ENCODE measurements around the gene SSBP1. TPM values are rescaled to one million over a fixed set of nuclear protein-coding genes. Genes with fewer than 3 reads are reported as not detected.

Gene SSBP1
- total and polyA plus RNA-seq, 4 donors, result 68.0 to 147 (median 80.1) TPM

DNA sequence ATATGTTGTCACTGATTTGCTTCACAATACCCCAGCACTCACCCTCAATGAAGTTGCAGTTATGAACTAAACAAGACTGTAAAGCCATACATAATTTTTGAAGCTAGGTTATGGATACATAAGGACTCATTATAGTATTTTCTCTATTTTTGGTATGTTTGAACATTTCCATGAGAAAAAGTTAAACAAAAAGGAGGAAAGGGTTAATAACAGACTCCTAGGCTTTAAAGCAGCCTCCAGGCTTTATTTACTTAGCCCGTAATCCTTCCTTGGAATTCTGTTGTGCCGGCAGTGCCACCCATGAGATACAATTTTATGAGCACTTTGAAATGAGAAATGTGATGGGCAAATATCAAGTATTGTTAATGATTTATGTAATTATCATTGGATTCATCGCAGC lies 34.0 kb upstream of the SSBP1 start:
- Histone ChIP-seq H3K36me3 (ENCODE audit: control insufficient read depth in 4 of 4, insufficient read depth in 3 of 4, low read depth in 1 of 4, low read length in 3 of 4) (no peaks in the 10 kb centered on the region), H3K9ac (ENCODE audit: low read depth in 1 of 2, low read length in 2 of 2) (no peak overlapping the region), H3K27ac (ENCODE audit: low read depth in 1 of 2, low read length in 2 of 2) (no peak overlapping the region), H3K4me3 (ENCODE audit: low read depth in 1 of 3, low read length in 3 of 3) (no peak overlapping the region), H3K4me1 (ENCODE audit: control insufficient read depth in 4 of 4, insufficient read depth in 4 of 4, low read length in 3 of 4) (peaks cover 0 to 20% (median 13%) of the 10 kb centered on the region in 4 donors), H3K9me3 (ENCODE audit: control insufficient read depth in 4 of 4, low read length in 3 of 4) (no peaks in the 10 kb centered on the region), H3K27me3 (ENCODE audit: control insufficient read depth in 4 of 4, insufficient read depth in 4 of 4, low read length in 3 of 4) (no peaks in the 10 kb centered on the region)
- 74% methylated on average over 3 of the region's 3 CpGs for WGBS
- no peak for DNase-seq (ENCODE audit: low spot score)
- TF ChIP-seq JUND (IDR thresholded peaks at IDR 0.05), result no peak
- TF ChIP-seq SP1 (IDR thresholded peaks at IDR 0.05), result no peak
- TF ChIP-seq RAD21 (IDR thresholded peaks at IDR 0.05), result no peak
- TF ChIP-seq MAX (IDR thresholded peaks at IDR 0.05), result no peak
- no peak for TF ChIP-seq HNF4A (conservative IDR thresholded peaks at IDR 0.05)
- TF ChIP-seq TAF1 (conservative IDR thresholded peaks at IDR 0.05), result no peak
- no peak for TF ChIP-seq YY1 (IDR thresholded peaks at IDR 0.05)
- no peak for TF ChIP-seq FOXA2 (IDR thresholded peaks at IDR 0.05)
- no peak for TF ChIP-seq EGR1 (IDR thresholded peaks at IDR 0.05; ENCODE audit: low read depth in 2 of 2)
- TF ChIP-seq REST (IDR thresholded peaks at IDR 0.05), result no peak
- no peak for TF ChIP-seq ATF3 (IDR thresholded peaks at IDR 0.05)
- no peak for TF ChIP-seq RXRA (IDR thresholded peaks at IDR 0.05)
- no peak for TF ChIP-seq GABPA (IDR thresholded peaks at IDR 0.05 in 1 of 2, conservative IDR thresholded peaks at IDR 0.05 in 1 of 2)
- no peak for TF ChIP-seq NR2F2 (IDR thresholded peaks at IDR 0.05)
- no peak for TF ChIP-seq FOXA1 (IDR thresholded peaks at IDR 0.05)
- TF ChIP-seq, protein P1, sequence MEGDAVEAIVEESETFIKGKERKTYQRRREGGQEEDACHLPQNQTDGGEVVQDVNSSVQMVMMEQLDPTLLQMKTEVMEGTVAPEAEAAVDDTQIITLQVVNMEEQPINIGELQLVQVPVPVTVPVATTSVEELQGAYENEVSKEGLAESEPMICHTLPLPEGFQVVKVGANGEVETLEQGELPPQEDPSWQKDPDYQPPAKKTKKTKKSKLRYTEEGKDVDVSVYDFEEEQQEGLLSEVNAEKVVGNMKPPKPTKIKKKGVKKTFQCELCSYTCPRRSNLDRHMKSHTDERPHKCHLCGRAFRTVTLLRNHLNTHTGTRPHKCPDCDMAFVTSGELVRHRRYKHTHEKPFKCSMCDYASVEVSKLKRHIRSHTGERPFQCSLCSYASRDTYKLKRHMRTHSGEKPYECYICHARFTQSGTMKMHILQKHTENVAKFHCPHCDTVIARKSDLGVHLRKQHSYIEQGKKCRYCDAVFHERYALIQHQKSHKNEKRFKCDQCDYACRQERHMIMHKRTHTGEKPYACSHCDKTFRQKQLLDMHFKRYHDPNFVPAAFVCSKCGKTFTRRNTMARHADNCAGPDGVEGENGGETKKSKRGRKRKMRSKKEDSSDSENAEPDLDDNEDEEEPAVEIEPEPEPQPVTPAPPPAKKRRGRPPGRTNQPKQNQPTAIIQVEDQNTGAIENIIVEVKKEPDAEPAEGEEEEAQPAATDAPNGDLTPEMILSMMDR (IDR thresholded peaks at IDR 0.05; ENCODE audit: low read depth, low read length, missing input control), result no peak
- TF ChIP-seq, protein P2, sequence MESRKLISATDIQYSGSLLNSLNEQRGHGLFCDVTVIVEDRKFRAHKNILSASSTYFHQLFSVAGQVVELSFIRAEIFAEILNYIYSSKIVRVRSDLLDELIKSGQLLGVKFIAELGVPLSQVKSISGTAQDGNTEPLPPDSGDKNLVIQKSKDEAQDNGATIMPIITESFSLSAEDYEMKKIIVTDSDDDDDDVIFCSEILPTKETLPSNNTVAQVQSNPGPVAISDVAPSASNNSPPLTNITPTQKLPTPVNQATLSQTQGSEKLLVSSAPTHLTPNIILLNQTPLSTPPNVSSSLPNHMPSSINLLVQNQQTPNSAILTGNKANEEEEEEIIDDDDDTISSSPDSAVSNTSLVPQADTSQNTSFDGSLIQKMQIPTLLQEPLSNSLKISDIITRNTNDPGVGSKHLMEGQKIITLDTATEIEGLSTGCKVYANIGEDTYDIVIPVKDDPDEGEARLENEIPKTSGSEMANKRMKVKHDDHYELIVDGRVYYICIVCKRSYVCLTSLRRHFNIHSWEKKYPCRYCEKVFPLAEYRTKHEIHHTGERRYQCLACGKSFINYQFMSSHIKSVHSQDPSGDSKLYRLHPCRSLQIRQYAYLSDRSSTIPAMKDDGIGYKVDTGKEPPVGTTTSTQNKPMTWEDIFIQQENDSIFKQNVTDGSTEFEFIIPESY (IDR thresholded peaks at IDR 0.05), result no peak

All from liver (tissue), 9 donors.